ENCODE measurements around the gene ATG2A.

Gene ATG2A

DNA sequence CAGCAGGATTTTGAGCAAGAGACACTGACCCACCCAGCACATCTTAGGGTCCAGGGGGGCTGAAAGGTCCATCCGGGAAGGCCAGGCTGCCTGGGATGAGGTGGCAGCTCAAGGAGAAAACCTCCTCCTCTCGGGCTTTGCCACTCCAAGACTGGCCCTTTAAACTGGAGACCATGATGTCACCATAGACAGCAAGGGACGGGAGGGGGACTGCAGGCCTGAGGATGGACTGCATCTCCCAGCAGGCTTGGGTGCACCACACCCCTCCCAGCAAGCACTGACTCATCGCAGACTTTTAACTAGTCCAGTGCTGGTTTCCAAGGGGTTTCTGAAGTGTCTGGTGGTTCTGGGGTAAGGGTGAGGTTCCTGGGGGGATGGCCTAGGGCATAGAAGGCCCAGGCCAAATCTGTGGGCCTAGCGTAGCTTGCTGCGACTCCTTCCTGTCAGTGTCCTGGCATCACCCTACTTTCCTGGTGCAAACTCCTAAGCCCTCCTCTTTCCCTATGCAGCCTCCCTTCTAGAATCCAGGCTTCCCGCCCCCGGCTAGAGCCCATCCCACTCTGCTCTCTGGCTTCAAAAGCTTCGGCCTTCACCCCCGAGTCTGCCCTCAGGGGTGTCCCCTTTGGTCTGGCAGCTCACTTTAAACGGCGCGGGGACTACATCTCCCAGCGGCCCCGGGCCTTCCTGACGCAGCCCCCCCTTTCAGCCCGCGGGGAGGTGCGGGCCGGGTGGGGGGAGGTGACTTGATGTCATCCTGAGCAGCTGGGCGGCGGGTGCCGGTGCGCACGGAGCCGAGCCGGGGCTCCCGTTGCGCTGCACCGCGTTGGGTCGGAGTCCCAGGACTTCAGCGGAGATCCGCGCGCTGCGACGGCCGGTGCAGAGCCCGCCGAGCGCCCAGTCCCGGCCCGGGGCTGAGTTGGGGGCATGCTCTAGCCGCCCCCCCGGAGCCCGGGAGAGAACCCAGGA, 7.2 kb upstream of the ATG2A start, which contains the start of gene PPP2R5B:
Gene PPP2R5B, plus strand, starts transcription at position 746 of the 966 bp plus-strand sequence. CDS start 1,046 bp downstream, outside the sequence.
- DNase-seq = peak; percentile 87

DNA sequence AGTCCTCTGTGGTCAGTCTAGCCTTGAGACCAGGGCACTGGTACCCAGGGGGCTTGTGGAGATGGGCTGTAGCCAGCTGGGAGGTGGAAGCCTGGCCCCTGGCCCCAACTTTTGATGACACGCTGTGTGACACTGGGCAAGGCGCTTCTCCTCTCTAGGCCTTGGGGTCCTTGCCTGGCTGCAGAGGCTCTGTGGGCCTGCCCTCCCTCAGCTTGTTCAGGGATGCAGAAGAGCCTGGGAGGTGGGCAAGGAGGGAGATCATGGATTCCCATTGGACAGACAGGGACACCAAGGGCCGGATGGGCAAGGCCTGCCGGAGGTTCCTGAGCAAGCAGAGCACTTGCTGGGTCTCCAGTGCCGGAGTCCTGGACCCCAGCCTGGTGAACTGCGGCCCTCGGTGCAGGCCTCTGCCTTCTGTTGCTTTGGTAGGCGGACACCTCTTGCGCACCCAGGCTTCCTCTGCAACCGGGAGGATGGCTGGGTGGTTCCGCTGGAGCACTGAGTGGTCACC, 6.2 kb upstream of the ATG2A start:
- no peak for DNase-seq

DNA sequence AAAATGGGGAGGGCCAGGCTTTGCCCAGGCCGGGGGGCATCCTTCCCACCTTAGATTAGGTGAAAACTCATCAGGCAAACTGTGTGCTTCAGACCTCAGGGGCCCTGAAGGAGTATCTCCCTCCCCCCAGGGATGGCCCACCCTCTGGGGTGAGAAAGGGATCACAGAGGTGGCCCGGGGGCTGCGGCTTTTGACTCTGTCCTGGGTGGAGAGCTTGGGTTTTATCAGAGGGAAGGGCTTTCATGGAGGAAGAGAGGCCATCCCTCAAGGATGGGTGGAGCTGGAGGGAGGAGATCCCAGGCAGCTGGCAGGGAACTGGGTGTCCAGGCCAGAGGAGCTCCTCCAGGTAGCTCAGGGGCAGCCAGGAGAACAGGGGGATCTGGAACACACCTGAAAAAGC, 4.4 kb upstream of the ATG2A start:
- no peak for DNase-seq

DNA sequence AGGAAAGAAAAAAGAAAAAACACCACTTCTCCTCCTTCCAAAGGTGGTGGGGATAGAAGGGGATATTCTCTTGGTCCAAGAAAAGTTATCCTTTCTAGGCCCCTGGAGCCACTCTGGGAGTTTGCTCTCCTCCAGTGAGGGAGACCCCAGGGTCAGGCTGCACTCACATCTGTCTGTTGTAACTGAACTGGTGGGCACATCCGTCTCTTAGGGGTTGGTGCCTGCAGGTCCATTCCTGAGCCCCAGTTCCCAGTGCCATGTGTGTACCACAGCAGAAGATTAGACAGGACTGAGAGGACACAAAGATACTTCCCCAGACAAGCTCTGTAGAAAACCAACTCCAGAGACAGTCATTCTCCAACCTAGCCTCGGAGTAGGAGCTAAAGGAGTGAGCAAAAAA, 3.1 kb upstream of the ATG2A start:
- DNase-seq = no peak

DNA sequence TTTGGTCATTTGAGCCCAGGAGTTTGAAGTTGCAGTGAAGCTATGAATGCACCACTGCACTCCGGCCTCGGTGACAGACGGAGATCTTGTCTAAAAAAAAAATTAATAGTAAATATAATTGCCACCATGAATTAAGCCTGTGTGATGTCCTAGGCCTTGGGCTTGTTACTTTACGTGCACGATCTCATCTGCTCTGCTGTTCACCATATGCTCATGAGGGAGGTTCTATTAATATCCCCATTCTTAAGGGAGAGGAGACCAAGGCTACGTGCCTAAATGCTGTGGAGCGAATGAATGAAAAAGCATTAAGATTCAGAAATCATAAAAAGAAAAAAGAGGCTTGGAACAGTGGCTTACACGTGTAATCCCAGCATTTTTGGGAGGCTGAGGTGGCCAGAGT, 2.6 kb upstream of the ATG2A start:
- no peak for DNase-seq

DNA sequence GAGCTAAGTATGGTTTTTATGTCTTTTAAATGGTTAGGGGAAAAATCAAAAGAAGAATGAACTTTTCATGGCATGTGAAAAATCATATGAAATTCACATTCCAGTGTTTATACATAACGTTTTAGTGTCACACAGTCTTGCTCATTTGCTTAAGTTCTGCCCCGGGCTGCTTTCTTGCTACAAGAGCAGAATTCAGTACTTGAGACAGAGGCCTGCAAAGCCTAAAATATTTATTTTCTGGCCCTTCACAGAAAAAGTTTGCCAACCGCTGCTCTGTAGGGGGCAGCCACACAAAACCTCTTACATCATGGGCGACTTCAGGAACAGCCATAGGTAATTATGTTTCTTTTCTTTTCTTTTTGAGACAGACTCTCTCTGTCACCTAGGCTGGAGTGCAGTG, 1.0 kb upstream of the ATG2A start:
- DNase-seq = no peak

DNA sequence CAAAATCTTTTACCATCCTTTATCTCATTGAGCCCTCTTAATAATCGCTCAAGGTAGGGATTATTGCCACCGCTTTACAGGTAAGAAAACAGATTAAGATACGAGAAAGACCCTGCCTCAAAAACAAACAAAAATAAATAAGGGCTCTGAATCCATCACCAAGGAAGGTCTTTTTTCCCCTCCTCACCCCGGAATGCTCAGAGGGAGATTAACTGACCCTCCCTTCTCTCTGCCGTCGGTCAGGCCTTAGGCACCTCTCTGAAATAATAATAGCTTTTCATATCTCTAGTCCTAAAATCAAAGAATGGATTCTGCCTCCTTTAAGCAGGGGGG, 620 bp upstream of the ATG2A start:
- DNase-seq = no peak

DNA sequence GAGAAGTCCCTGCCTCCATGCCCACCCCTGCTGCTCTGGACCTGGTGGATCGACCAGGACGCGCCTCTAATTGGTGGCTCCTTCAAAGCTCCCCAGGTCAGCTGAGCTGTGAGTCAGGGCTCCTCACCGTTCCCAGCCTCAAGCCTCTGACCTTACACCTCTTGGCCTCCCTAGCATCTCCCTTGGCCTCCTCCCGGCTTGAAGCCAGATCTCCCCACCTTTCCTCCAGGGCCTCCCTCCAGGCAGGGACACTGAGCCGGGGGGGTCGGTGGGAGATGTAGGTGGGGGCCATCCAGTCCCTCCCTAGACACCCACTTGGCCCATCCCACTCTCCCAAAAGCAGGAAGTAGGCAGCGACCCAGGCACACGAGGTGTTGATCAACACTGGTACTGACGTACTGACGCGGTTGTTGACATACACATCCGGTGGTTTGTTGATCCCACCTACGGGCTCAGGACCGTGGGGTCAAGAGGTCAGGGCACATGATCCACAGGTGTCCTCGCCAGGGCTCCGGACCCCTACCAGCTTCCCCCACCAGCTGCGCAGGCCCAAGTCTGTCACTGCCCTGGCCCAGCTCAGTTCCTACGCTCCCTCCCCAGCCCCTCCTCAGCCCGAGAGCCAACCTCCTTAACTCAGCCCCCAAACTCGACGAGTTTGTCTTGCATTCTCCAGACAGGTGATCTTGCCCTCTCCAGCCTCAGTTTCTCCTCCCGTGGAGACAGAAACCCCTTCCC, 802 bp downstream of the ATG2A start:
- DNase-seq = no peak

DNA sequence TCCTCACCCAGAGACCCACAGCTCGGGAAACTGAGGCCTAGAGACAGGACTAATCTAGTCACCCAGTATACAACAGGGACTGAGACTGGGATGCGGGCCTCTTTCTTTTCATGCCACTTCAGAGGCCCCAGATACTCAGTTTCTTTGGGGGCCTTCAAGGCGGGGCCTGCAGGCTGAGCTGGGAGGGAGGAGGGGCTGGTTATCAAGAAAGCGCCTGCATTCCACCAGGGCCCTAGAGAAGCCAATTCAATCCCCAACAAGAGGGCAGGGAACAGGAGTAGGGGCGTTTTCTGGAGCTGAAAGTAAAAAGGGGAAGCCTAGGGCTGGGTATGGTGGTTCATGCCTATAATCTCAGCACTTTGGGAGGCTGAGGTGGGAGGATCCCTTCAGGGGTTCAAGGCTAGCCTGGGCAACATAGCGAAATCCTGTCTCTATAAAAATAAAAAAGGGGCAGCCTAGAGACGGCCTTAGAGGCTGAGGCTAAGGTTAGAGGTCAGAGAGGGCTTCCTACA, 1.6 kb downstream of the ATG2A start:
- DNase-seq = no peak

DNA sequence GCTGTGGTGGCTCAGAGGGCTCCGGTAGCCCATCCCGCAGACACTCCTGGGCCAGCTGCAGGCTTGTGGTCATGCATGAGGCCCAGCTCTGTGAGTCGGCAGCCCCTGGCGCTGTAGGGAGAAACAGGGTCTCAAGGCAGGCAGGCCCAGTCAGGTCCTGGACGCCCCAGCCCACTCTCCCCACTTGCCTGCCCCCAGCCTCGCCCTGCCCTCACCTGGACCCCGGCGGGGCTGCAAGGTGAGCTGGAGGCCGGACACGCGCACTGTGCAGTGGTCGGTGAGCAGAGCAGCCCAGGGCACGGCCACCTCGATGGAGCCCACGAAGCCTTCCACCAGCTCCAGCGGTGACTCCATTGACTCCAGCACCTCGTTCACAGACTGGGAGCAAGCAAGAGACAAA, 2.9 kb downstream of the ATG2A start:
- DNase-seq = no peak

DNA sequence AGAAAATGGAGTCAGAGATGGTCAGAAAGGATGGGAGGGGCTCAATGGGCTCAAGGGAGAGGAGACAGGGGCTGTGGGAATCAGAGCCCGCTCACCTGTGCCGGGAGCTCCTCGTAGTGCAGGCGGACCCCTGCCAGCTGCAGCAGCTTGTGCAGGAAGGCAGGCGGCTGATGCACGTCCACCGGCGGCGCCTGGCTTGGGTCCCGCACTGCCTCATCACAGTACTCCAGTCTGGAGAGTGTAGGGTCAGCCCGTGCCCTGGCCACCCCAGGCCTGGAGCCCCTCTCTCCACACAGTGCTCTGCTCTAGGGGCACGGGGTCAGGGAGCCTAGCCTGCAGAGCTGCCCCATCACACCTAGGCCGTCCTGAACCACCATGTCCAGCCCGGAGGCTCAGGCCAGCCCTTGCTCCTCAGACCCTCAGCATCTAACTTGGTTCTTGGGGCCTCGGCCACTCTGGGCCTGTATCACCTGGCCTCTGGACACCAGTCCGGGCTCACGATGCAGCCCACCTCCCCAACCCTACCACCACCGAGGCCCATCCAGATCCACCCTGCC, 3.8 kb downstream of the ATG2A start:
- no peak for DNase-seq

DNA sequence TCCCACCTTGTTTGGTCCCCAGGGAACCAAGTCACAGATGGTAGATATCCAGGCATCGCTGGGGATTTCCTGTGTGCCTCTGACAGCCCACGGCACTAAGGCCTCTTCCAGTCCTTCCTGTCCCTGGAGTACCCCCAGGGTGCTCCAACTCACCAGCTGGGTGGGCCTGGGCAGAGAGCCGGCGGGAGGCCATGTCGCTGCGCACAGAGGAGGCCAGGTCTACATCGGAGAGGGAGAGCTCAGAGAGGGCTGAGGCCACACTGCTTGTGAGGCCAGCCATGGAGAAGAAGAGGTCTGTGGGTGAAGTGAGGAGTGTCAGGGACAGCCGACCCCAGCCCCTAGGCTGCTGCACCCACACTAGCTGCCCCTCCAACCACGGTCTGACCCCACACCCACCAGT, 5.3 kb downstream of the ATG2A start:
- DNase-seq = no peak

DNA sequence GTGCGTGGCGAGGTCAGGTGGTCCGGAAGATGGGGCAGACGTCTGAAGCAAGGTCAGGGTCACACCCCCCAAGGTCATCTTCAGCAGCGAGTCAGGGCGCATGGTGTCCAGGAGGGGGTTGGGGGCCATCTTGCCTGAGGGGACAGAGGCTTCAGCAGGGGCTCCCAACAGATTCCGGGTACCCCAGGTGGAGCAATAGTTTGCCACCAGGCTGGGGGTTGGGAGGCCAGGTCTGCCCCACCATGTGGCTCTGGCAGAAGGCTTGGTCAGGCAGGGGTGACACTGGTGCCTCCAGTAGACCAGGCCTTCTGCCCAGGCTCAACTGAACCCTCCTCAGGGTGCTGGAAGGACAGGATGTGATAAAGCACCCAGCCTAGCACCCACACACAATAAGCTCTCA, 5.9 kb downstream of the ATG2A start:
- no peak for DNase-seq

DNA sequence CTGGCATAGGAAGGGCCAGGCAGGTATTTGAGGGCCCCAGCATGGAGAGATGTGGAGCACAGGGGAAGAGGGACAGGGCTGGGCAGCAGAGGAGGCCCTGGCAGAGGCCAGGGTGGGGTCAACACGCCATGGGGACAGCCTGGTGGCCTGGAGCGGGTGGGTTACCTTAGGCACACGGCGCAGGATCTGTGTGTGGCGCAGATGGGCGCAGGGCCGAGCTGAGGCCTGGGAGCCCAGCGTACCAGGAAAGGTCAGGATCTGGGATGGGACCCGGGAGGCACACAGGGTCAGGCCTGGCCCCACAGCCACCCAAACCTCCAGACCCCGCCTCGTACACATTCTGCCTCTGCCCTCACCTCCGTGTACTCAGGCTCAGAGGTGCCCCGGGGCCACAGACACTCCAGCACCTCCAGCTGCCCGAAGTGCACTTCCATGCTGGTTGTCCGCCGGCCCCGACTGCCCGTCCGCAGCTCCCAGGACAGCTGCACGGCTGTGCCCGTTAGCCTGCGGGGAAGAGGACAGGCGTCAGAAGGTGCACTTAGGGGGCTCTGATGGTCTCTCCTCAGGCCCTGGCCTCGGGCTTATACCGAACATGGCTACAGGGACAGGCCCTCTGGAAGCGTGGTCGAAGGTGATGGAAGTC, 6.4 kb downstream of the ATG2A start:
- no peak for DNase-seq

DNA sequence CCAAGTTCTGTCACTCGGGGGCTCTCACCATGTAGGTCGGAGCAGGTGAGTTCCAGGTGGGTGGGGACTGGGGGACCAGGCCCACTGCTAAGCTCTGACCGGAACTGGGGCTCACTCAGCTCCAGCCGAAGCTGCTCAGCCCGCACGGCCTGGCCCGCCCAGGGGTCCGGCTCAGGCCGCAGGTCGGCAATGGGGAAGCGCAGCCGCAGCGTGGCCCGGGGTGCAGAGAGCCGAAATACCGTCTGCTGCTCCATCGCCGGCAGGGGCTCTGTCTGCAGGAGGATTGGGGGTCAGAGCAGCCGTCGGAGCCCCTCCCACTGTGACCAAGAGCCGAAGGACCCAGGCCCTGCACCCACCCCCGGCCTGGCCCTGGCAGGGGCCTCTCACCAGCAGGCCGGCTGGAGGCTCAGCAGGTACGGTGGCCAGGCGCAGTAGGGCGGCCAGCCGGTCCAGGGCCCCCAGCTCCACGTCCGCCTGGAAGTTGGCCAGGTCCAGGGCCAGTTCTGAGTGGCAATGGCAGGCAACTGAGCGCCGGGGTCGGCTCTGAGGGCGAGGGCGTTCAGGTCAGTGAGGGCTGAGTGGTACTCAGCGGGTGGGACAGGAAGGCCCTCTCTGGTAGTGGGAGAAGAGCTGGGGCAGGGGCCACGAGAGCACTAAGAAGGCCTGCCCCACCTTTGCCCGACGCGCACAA, 7.2 kb downstream of the ATG2A start:
- no peak for DNase-seq

DNA sequence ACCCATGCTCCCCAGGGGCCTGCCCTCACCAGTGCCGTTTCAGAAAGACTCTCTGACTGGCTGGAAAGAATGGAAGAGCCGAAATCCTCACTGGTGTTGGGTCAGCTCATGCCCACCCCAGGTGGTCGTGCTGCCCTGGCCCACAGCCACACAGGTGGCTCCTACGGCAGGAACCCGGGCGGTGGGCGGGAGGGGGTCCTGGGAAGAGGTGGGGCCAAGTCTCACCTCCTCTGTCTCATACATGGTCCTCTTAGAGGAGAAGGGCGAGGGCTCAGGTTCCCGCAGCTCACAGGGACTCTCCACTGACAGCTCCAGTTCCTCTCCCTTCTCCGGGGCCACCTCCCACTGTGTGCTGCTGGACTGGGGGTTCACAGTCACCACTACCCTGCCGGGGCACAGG, 8.2 kb downstream of the ATG2A start:
- no peak for DNase-seq

DNA sequence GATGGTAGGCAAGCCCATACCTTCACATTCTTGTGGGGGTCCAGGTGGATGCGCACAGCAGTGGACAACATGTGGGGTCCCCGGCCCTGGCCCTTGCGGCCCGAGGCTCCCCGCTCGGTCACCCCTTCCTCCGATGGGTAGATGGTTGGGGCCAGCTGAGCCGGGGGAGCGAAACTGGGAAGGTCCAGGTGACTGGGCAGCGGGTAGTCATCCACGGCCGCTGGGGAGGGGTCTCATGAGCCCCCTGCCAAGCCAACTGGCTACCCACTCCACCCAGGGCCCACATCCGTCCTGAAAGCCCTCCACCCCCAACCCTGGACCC, 10.7 kb downstream of the ATG2A start:
- DNase-seq = no peak

DNA sequence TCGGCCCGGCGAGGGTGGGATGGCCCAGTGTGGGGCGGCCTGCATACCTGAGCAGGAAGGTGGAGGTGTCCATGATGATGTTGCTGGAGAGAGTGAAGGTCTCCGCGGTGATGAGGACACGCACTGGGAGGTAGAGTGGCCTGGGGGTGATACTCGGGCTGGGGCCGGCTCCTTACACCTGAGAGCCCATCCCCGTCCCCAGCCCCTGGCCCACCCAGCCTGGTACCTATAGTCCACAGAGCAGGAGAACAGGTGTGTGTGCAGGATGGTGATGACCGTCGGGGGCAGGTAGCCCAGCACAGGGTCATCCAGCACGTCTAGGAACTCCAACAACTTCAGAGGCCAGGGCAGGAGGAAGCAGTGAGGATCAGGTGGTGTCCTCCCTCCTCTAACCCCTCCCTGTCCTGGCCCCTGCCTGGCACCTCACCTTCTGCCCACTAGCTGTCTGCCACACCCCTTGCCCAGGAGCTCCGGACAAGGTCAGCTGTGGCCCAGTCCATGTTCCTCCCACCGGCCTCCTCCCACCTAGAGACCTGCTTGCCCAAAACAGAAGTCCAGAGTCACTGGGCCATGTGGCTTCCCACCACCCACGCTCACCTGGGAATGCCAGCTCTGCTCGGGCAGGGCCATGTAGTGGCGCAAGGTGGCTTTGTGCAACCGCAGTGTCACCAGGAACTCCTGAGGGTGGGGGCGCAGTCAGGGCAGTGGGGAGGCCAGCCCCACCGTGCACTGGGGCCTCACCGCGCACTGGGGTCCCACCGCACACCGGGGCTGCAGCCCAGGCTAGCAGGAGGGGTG, 11.3 kb downstream of the ATG2A start:
- DNase-seq = no peak

DNA sequence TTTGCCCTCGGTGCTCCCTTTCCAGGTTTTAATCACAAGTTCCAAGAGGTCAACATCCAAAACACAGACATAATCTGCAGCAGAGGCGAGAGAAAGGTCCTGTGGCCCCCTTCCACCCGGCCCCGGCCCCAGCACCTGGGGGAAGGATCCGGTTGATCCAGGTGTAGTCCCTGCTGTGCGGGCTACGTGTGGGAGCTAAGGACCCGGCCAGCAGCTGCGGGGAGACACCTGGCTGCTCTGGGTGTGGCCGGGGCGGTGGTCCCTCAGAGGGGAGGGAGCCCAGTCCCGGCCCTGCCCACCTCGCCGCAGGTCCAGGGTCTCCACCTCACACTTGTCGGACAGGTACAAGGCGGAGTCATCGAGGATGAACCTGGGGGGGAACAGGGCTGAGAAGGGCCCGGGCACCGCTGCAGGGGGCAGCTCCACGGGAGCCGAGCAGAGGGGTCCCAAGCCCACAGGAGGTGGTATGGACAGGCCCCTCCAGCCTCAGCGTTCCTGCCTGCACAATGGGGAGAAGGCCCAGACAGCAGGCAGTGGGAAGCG, 13.6 kb downstream of the ATG2A start:
- DNase-seq = no peak

DNA sequence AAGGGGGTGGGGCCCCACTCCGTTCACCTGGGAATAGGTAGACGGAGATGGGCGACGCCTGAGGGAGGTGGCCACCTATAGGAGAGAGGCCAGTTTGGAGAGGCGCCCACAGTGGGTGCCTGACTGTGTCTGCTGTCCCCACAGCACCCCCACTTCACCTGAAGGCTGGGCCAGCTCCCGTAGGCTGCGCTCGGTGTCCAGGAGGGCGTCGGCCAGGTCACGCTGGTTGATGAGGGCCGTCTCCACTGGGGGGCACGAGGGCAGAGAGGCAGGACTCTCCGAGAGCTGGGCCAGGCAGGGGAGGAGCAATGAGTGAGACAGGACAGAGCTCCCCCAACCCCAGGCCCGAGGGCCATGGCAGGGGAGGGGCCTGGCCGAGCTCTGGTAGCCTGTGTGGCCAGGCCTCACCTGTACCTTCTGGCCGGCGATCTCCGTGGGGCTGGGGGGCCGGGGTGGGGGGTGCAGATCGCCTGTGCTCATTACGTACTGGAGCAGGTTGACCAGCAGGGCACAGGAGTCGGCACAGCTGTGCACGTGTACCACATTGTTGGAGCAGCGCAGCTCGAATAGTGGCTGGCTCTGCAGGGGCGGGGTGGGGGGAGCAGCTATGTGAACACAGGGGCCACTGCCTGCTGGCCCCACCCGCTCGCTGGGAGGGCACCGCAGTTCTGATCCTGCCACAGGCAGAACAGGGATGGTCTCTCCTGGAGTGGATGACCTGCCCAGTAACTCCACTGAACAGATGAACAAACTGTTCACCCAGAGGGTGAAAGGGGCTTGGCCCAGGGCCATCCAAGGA, 14.7 kb downstream of the ATG2A start:
- DNase-seq = no peak
